Measurements from ENCODE around the gene NUDT5. TPM values are rescaled to one million over a fixed set of nuclear protein-coding genes. Genes with fewer than 3 reads are reported as not detected.

NUDT5 gene
- total and polyA plus RNA-seq, 2 of the 13 experiments (the other 11 are each of a cell fraction or from before 2014, with no cell fraction given) = 79.6 to 134 TPM

GRCh38 chr10:12129222-12130111, 66.2 kb downstream of the NUDT5 start, which contains the start of gene SEC61A2 (continued):
- TF ChIP-seq ZNF770 (CRISPR knock-in tag; IDR thresholded peaks at IDR 0.05) = peak; percentile 35
- no peak for TF ChIP-seq ZBTB34 (CRISPR knock-in tag; IDR thresholded peaks at IDR 0.05)
- peak; percentile 15; the same call in 1 of the 2 replicates for TF ChIP-seq ZBTB14 (CRISPR knock-in tag; IDR thresholded peaks at IDR 0.05)
- TF ChIP-seq IKZF5 (CRISPR knock-in tag; IDR thresholded peaks at IDR 0.05) = no peak; the same call in 1 of the 2 replicates
- TF ChIP-seq ZNF441 (CRISPR knock-in tag; IDR thresholded peaks at IDR 0.05; ENCODE audit: borderline replicate concordance) = no peak; the same call in 1 of the 2 replicates
- no peak for TF ChIP-seq ZNF337 (CRISPR knock-in tag; IDR thresholded peaks at IDR 0.05; ENCODE audit: borderline replicate concordance, low read depth)
- TF ChIP-seq CREB3 (CRISPR knock-in tag; IDR thresholded peaks at IDR 0.05) = 0 out of 2 replicates have a peak, but pooled peaks have one; percentile 53
- TF ChIP-seq SIX4 (CRISPR knock-in tag; IDR thresholded peaks at IDR 0.05) = no peak
- TF ChIP-seq KLF15 (CRISPR knock-in tag; IDR thresholded peaks at IDR 0.05; ENCODE audit: borderline replicate concordance) = 0 out of 2 replicates have a peak, but pooled peaks have one; percentile 36
- TF ChIP-seq ZNF350 (CRISPR knock-in tag; IDR thresholded peaks at IDR 0.05; ENCODE audit: borderline replicate concordance, low read depth) = no peak; the same call in 1 of the 2 replicates
- no peak for TF ChIP-seq ZXDC (CRISPR knock-in tag; IDR thresholded peaks at IDR 0.05)
- TF ChIP-seq ZNF879 (CRISPR knock-in tag; IDR thresholded peaks at IDR 0.05) = no peak
- TF ChIP-seq GZF1 (CRISPR knock-in tag; IDR thresholded peaks at IDR 0.05) = no peak
- TF ChIP-seq ZNF709 (CRISPR knock-in tag; IDR thresholded peaks at IDR 0.05) = peak; percentile 65
- TF ChIP-seq SRY (CRISPR knock-in tag; IDR thresholded peaks at IDR 0.05) = peak; percentile 18; the same call in 1 of the 2 replicates

Data from HepG2 (cell line).